Ectodermal cell (in vitro differentiated cells): ENCODE data around the gene LSM11. TPM values are rescaled to one million over a fixed set of nuclear protein-coding genes. Genes with fewer than 3 reads are reported as not detected.
"Not testable (repeated sequence)": the region's sequence is repeated elsewhere in the genome, so short reads cannot be mapped to it uniquely, and the experiment has no call there.

Experiments
- H3K27ac ChIP-seq: 2 replicates; pipeline ENCODE4 v1.7.0; 2013; ENCODE audit warnings: mild to moderate bottlenecking, low read depth, low read length; ENCODE audit not compliant: insufficient read depth, poor library complexity, severe bottlenecking
- H3K27me3 ChIP-seq: 2 replicates; pipeline ENCODE4 v1.7.0; 2013; ENCODE audit warnings: mild to moderate bottlenecking, low read length; ENCODE audit not compliant: insufficient read depth, control insufficient read depth, poor library complexity, severe bottlenecking
- H3K36me3 ChIP-seq: one replicate; pipeline ENCODE4 v1.7.0; 2013; ENCODE audit warnings: low read length; ENCODE audit not compliant: control insufficient read depth, insufficient read depth
- H3K4me1 ChIP-seq: one replicate; pipeline ENCODE4 v1.7.0; 2013; ENCODE audit warnings: low read length; ENCODE audit not compliant: control insufficient read depth, insufficient read depth
- H3K4me3 ChIP-seq: 2 replicates; pipeline ENCODE4 v1.7.0; 2013; ENCODE audit warnings: low read depth, low read length, control low read depth; ENCODE audit not compliant: insufficient read depth
- H3K9me3 ChIP-seq: 2 replicates; pipeline ENCODE4 v1.7.0; 2013; ENCODE audit warnings: mild to moderate bottlenecking, low read length, moderate library complexity; ENCODE audit not compliant: control insufficient read depth
- WGBS, 2 experiments: methylation state at CpG; one replicate each; pipeline ENCODE4 v1.1.7; 2013; ENCODE audit warnings: missing lambda C conversion rate in 2 of 2; 5-methylcytosine and 5-hydroxymethylcytosine counted together
- polyA plus RNA-seq, 4 experiments: library from polyadenylated mRNA; stranded (reverse); fragments of 50-300 nt; gene quantifications; one replicate each; pipeline ENCODE4 v1.2.3, GENCODE V29; 2013

The LSM11 gene
- 7.9 TPM for polyA plus RNA-seq (2013, experiment 1 of 4)
- 6.9 TPM for polyA plus RNA-seq (2013, experiment 2 of 4)
- polyA plus RNA-seq (2013, experiment 3 of 4) = 6.6 TPM
- 6.8 TPM for polyA plus RNA-seq (2013, experiment 4 of 4)

DNA sequence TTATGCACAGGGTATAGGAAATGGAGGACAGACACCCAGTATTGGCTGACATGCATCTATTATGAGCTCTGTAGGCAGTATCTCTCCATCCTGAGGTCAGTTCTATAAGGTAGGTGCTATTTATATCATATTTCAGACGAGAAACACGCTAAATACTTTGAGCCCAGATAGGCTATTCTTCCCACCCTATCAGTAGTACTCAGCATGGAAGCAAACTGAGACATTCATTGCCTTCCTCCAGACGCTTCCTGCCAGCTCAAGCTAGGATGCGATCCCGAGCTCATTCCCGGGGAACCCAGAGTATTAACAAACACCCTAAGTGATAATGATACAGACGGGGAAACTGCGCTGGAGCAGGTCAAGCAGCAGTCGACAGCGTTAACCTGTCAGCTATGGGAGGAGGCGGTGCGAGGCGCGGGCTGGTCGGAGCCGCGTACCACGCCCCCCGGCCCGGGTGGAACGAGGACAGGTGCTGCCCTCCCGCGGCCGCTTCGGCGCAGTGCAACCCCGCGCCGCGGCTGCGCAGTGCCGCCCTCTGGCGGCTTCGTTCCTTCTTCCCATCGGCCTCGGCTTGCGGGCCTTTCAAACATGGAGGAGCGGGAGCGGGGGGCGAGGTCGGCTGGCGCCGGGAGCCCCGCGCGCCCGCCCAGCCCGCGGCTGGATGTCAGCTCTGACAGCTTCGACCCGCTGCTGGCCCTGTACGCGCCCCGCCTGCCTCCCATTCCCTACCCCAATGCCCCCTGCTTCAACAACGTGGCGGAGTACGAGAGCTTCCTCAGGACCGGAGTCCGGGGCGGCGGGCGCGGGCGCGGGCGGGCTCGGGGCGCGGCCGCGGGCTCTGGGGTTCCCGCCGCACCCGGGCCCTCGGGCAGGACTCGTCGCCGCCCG lies at the start of gene LSM11:
Gene LSM11, plus strand, starts transcription at position 550 of the 888 bp plus-strand sequence. Its CDS starts 39 bp downstream, at position 589.
- Histone ChIP-seq H3K9me3 (no peaks in the 10 kb centered on the region), H3K27ac (no peak within 1 kb of the TSS), H3K4me1 (peaks cover 7% of the 10 kb centered on the region), H3K4me3 (peak within 1 kb of the TSS; percentile 70), H3K36me3 (peaks cover 4% of the 10 kb centered on the region), H3K27me3 (peaks cover 12% of the 10 kb centered on the region)
- WGBS, 2 experiments = 2% methylated on average over 79 of the region's 79 CpGs

DNA sequence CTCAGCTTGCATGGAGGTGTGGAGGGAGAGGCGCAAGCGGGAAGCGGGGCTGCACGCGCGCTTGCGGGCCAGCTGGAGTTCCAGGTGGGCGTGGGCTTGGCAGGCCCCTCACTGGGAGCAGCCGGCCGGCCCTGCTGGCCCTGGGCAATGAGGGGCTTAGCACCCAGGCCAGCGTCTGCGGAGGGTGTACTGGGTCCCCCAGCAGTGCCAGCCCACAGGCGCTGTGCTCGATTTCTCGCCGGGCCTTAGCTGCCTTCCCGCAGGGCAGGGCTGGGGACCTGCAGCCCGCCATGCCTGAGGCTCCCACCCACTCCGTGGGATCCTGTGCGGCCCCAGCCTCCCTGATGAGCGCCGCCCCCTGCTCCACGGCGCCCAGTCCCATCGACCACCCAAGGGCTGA lies 49.7 kb upstream of the LSM11 start:
- H3K4me1 ChIP-seq, H3K27me3 ChIP-seq, H3K9me3 ChIP-seq, H3K36me3 ChIP-seq, H3K27ac ChIP-seq, H3K4me3 ChIP-seq: not testable (repeated sequence)
- 91 to 92% methylated on average over 25 of the region's 25 CpGs for WGBS, 2 experiments

DNA sequence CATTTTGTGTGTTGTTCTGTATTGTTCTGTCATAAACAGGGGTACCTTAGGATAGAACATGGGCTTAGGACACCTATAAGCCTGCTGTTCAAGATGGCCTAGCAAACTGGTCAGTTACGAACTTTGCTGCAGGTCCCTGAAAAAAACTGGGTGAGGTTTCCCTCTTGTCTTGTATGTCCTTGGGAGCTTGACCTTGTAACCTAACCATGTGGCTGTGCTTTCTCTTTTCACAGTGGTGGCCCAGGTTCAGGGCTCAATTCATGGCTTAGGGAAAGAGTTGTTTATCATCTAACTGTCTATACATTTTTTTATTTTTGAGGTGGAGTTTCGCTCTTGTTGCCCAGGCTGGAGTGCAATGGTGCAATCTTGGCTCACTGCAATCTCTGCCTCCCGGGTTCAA lies 47.4 kb upstream of the LSM11 start:
- not testable (repeated sequence) for H3K4me1 ChIP-seq, H3K4me3 ChIP-seq, H3K36me3 ChIP-seq, H3K9me3 ChIP-seq, H3K27me3 ChIP-seq, H3K27ac ChIP-seq
- 85 to 94% methylated on average over 3 of the region's 3 CpGs for WGBS, 2 experiments

DNA sequence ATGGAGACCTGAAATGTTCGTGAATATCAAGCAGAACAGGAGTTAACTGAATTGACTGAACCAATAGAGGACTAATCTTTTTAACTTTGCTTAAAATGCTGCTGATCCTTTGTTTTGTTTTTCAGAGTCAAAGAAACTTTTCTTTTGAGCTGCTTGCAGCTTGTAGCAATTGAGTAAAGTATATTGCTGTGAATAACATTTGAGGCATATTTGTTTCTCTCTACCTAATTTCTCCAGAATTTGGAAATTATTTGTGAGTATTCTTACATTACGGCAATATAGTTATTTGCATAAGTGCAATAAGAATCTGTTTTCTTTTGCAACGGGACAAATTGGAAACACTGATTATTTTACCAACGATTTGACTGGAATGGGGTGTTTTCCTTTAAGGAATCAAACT lies 44.8 kb upstream of the LSM11 start:
- not testable (repeated sequence) for H3K27ac ChIP-seq, H3K4me1 ChIP-seq, H3K4me3 ChIP-seq, H3K36me3 ChIP-seq, H3K9me3 ChIP-seq, H3K27me3 ChIP-seq
- WGBS, 2 experiments = 84 to 85% methylated on average over 4 of the region's 4 CpGs

DNA sequence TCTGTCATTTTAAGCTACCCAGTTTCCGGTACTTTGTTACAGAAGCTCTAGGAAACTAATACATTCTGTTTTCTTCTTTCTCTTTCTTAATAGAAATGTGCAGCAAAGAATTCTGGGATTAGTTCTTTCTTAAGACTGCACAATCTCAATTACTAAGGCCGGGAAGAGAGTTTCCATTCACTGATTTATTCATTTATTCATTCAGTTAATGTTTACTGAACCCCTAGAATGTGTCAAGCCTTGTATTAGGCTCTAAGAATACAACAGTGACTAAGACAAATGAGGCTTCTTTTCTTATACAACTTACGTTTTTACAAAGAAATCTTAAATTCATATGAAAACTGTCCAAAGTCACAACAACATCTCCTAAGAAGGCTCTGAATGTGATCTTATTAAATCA lies 39.8 kb upstream of the LSM11 start:
- Histone ChIP-seq H3K4me1 (no peaks in the 10 kb centered on the region), H3K9me3 (no peaks in the 10 kb centered on the region), H3K27me3 (no peaks in the 10 kb centered on the region), H3K27ac (no peak overlapping the region), H3K4me3 (no peak overlapping the region), H3K36me3 (no peaks in the 10 kb centered on the region)
- WGBS, 2 experiments = 66 to 81% methylated on average over 3 of the region's 3 CpGs

DNA sequence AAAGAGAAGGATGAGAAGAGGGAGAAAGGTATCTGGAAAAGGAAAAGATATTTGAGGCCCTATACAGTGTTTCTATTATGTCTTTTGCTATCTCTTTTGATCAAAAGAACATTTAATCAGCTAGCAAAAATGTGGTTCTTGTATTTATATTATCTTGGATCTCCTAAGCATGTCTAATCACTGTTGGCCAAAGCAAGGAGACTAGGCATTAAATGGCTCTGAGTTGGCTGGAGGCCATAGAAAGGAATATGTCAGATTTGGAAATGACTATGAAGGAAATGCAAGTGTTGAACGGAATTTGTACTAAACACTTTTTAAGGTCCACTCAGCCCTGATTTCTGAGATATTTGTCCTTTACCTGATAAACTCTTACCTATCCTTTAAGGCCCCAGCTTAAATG lies 34.6 kb upstream of the LSM11 start:
- H3K36me3 ChIP-seq = no peaks in the 10 kb centered on the region
- WGBS, 2 experiments = 83 to 91% methylated on average over 1 of the region's 1 CpG
- no peaks in the 10 kb centered on the region for H3K9me3 ChIP-seq
- no peaks in the 10 kb centered on the region for H3K27me3 ChIP-seq
- no peaks in the 10 kb centered on the region for H3K4me1 ChIP-seq
- no peak overlapping the region for H3K4me3 ChIP-seq
- H3K27ac ChIP-seq = no peak overlapping the region

DNA sequence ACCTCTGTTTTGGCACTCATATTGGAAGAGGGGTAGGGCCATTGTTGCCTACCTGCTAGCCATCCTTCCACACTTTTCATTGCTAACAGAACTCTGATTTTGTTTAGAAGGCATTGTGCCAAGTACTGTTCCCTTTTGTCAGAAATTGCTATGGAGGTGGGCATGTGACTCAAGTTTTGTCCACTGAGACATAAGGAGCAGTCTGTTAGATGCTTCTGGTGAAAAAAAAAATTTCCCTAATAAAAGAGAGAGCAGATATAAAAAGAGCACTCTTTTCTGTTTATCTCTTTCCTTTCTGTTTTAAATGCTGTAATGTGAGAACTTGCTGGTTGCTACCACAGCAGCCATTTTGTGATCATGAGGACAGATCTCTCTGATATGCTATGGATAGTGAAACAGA lies 34.2 kb upstream of the LSM11 start:
- H3K36me3 ChIP-seq = no peaks in the 10 kb centered on the region
- no peaks in the 10 kb centered on the region for H3K4me1 ChIP-seq
- no peak overlapping the region for H3K27ac ChIP-seq
- no peak overlapping the region for H3K4me3 ChIP-seq
- no peaks in the 10 kb centered on the region for H3K9me3 ChIP-seq
- no peaks in the 10 kb centered on the region for H3K27me3 ChIP-seq

DNA sequence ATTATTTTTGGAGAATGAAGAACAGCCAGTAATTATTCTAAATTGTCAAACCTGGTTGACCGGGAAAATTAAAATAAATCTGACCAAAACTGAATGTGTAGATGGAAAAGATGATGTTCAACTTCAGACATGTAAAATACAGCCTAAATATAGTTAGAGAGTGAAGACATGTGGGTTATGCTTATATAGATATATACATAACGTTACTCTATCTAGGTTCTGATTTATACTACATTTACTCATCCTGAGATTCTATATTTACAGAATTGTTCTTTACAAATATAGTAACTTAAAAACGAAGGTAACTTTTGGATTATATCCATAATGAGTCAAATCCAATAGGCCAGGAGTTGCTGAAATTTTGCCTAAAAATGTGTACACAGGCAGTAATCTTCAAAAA lies 33.1 kb upstream of the LSM11 start:
- H3K27me3 ChIP-seq = no peaks in the 10 kb centered on the region
- H3K27ac ChIP-seq = no peak overlapping the region
- no peaks in the 10 kb centered on the region for H3K36me3 ChIP-seq
- 90 to 100% methylated on average over 1 to 2 of the region's 3 CpGs for WGBS, 2 experiments
- H3K4me3 ChIP-seq = no peak overlapping the region
- H3K9me3 ChIP-seq = no peaks in the 10 kb centered on the region
- no peaks in the 10 kb centered on the region for H3K4me1 ChIP-seq

DNA sequence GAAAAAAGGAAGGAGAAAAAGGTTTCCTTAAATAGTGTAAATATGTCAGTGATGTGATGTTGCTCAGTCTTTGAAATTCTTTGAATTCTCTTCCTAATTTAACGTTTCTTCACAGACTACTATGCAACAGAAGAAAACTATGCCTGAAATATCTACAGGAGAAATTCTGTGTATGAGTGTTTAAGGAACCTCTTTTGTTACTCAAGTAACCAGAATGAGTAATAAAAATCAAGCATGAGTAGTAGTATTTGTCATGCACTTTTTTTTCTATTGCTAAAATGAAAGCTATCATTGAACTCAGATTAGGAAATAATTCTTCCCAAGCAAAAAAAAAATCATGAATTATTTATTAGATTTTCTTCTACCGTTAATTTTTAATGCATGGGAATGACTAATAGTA lies 32.6 kb upstream of the LSM11 start:
- 75% methylated on average over 2 of the region's 2 CpGs; no CpG with 5 or more reads in 1 of the 2 experiments for WGBS, 2 experiments
- no peak overlapping the region for H3K4me3 ChIP-seq
- no peaks in the 10 kb centered on the region for H3K27me3 ChIP-seq
- no peak overlapping the region for H3K27ac ChIP-seq
- H3K4me1 ChIP-seq = no peaks in the 10 kb centered on the region
- no peaks in the 10 kb centered on the region for H3K9me3 ChIP-seq
- H3K36me3 ChIP-seq = no peaks in the 10 kb centered on the region

DNA sequence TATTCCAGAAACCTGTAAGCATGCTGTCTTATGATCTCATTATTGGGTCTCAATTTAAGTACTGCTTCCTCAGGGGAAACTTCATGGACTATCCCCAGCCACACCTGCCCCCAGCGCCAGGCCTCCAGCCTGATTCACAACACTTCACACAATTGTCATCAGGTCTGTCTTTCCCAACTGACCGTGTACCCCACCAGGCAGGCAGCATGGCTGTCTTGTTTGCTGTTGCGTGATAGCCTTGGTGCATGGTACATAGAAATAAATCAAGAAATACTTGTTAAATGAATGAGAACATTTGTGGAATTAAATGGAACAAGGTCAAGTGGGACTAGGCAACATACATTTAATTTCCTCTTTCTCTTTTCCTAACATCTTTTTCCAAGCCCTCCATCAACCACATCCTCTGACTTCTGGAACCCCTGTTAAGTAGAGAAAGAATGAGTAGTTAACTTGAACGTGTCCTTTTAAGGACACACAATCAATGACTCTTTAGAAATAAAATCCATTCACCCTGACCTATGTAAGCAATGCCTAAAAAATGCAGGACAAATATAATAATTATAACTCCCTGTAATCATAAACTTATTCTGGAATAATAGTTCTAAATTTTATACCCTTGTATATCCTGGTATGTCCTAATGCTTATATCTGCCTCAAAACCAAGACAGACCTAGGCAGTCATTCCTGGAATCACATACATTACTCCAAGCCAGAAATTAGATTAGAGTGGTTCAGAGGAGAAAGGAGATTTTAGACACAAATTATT lies 29.5 kb upstream of the LSM11 start:
- H3K4me3 ChIP-seq = no peak overlapping the region

More for the DNA sequence above, 29.5 kb upstream of the LSM11 start:
- no peaks in the 10 kb centered on the region for H3K4me1 ChIP-seq
- WGBS, 2 experiments = 82 to 84% methylated on average over 2 to 4 of the region's 4 CpGs
- H3K27ac ChIP-seq = no peak overlapping the region
- H3K36me3 ChIP-seq = no peaks in the 10 kb centered on the region
- no peaks in the 10 kb centered on the region for H3K27me3 ChIP-seq
- H3K9me3 ChIP-seq = no peaks in the 10 kb centered on the region
